Lower lobe of right lung (tissue), 2 donors: ENCODE measurements around the gene KCNA5. TPM values are rescaled to one million over a fixed set of nuclear protein-coding genes. Genes with fewer than 3 reads are reported as not detected.

Source experiments
- ATAC-seq, 2 donors: fragments of 200-7000 bp; cut with Tn5 transposase; one replicate each; pipeline ENCODE4 v1.9.1; 2020 to 2022; ENCODE audit warnings: mild to moderate bottlenecking in 2 of 2, moderate library complexity in 2 of 2
- DNase-seq: peaks from one replicate; pipeline ENCODE4 v3.0.0-alpha.2; 2020
- H3K27ac ChIP-seq: fragments of 200-600 bp; one replicate; pipeline ENCODE4 v1.8.0; 2022
- H3K27me3 ChIP-seq: fragments of 200-600 bp; one replicate; pipeline ENCODE4 v1.8.0; 2022; ENCODE audit warnings: low read depth
- H3K36me3 ChIP-seq: fragments of 200-600 bp; one replicate; pipeline ENCODE4 v1.8.0; 2022; ENCODE audit warnings: mild to moderate bottlenecking
- H3K4me1 ChIP-seq: fragments of 200-600 bp; one replicate; pipeline ENCODE4 v1.8.0; 2022
- H3K4me3 ChIP-seq: fragments of 200-600 bp; one replicate; pipeline ENCODE4 v1.8.0; 2022; ENCODE audit warnings: mild to moderate bottlenecking
- H3K9me3 ChIP-seq: fragments of 200-600 bp; one replicate; pipeline ENCODE4 v1.8.0; 2022
- intact Hi-C: fragments of 100-400 bp; cut with DNase I; formaldehyde crosslinking; loops from one replicate; pipeline ENCODE4 v1.11.0; 2022
- total RNA-seq: library from RNA; stranded (reverse); fragmentation: NEBNext Ultra II Directional; extraction: Animal tissue kit (Norgen Biotek cat#: 25700); gene quantifications from one replicate; pipeline ENCODE4 v1.2.1, GENCODE V29; 2021
- TF ChIP-seq, protein P1 (sequence below): fragments of 200-600 bp; IDR thresholded peaks from one replicate; pipeline ENCODE4 v1.8.0; 2022; ENCODE audit warnings: antibody characterized with exemption, mild to moderate bottlenecking
- donor health status: DM: no; HTN: yes; CAD: no; lungs with severe emphysema.

Gene KCNA5
- total RNA-seq, 1 donor from 2014 or later: 1.5 TPM

DNA sequence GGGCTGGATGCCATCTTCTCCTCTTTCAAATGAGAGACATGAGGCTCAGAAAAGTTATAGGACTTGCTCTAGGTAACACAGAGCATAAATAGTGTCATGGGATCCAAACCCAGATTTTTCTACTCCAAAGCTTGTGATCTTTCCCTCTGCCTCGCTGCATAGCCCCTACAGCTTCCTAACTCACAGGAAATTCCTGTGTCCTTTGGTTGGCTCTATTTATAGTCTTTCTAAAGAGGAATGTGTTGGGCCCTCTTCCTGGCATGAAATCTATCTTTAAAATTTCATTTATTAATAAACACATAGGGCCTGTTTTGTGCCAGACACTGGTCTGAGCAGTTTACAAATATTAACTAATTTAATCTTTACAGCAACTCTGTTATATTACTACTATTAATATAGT is 9.8 kb upstream of the KCNA5 start:
- TF ChIP-seq, protein P1, sequence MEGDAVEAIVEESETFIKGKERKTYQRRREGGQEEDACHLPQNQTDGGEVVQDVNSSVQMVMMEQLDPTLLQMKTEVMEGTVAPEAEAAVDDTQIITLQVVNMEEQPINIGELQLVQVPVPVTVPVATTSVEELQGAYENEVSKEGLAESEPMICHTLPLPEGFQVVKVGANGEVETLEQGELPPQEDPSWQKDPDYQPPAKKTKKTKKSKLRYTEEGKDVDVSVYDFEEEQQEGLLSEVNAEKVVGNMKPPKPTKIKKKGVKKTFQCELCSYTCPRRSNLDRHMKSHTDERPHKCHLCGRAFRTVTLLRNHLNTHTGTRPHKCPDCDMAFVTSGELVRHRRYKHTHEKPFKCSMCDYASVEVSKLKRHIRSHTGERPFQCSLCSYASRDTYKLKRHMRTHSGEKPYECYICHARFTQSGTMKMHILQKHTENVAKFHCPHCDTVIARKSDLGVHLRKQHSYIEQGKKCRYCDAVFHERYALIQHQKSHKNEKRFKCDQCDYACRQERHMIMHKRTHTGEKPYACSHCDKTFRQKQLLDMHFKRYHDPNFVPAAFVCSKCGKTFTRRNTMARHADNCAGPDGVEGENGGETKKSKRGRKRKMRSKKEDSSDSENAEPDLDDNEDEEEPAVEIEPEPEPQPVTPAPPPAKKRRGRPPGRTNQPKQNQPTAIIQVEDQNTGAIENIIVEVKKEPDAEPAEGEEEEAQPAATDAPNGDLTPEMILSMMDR: no peak
- no peaks in the 10 kb centered on the region for H3K27me3 ChIP-seq
- no peak for ATAC-seq
- H3K9me3 ChIP-seq: no peaks in the 10 kb centered on the region
- H3K4me3 ChIP-seq: no peak overlapping the region
- intact Hi-C loops: no loop called here
- no peaks in the 10 kb centered on the region for H3K4me1 ChIP-seq
- DNase-seq: no peak
- no peaks in the 10 kb centered on the region for H3K36me3 ChIP-seq
- H3K27ac ChIP-seq: no peak overlapping the region

DNA sequence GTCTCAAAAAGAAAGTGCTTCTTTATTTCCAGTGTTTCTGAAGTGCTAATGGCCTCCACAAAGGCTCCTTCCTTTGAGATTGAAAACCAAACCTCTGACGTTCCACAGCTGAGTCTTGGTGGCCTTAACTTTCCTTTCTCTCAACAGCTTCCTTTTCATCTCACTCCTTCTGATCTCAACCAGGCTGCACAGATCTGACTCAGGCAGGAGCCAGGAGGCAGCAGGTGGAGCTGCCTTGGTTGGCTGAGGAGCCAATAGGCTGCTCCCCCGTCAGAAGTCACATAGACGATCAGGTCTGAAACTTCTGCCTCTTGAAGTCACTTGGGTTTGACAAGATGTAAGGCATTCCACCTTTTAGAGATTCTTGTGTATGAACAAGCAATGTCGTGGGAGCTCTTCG is 9.1 kb upstream of the KCNA5 start:
- Histone ChIP-seq H3K4me1 (no peaks in the 10 kb centered on the region), H3K4me3 (no peak overlapping the region), H3K27me3 (no peaks in the 10 kb centered on the region), H3K27ac (no peak overlapping the region), H3K9me3 (no peaks in the 10 kb centered on the region), H3K36me3 (no peaks in the 10 kb centered on the region)
- TF ChIP-seq, protein P1: no peak
- intact Hi-C loops: no loop called here
- ATAC-seq (peak in 1 of 2 donors; percentile 67), DNase-seq (no peak)

DNA sequence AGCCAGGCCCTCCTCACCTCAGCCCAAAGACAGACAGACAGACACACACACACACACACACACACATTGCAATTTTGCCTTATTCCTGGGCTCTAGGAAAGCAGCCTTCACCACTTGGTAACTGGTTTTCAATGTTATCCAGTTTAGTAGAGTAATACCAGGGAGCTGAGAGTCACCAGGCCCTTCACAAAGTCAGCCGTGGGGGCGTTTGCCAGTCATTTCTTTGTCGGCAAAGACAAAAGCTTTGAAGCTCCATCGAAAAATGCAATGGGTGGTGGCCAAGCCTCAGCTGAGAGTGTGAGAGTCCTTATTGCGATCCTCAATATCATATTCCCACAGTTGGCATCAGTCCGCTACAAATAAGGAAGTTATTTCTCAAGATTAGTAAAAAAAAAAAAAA is 8.1 kb upstream of the KCNA5 start:
- H3K36me3 ChIP-seq: no peaks in the 10 kb centered on the region
- ATAC-seq: no peak
- no peak overlapping the region for H3K4me3 ChIP-seq

DNA sequence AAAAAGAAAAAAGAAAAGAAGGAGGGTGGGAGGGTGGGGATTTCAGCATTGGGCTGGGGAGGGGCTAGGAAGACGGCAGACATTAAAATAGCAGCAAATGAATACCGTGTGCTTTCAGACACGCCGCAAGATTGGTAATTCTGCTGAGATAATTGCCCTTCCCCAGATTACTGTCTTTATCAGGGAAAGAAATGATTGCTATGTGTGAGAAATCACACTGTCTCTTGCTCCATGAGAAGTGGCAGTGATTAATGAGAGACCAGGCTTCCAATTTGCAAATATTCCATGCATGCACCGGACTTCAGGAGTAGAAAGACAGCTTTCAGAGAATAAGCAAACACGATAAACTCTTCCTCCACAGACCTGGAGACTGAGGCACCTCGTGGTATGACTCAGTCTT is 7.6 kb upstream of the KCNA5 start:
- Histone ChIP-seq H3K27ac (no peak overlapping the region), H3K4me3 (no peak overlapping the region), H3K4me1 (no peaks in the 10 kb centered on the region), H3K27me3 (peaks cover 2% of the 10 kb centered on the region), H3K36me3 (no peaks in the 10 kb centered on the region), H3K9me3 (no peaks in the 10 kb centered on the region)
- intact Hi-C loops: no loop called here
- DNase-seq (no peak), ATAC-seq (no peak)
- TF ChIP-seq, protein P1: no peak

More for the DNA sequence above, 8.1 kb upstream of the KCNA5 start:
- H3K27me3 ChIP-seq: no peaks in the 10 kb centered on the region
- no peaks in the 10 kb centered on the region for H3K4me1 ChIP-seq
- intact Hi-C loops: no loop called here
- TF ChIP-seq, protein P1: no peak
- H3K9me3 ChIP-seq: no peaks in the 10 kb centered on the region
- DNase-seq: no peak
- H3K27ac ChIP-seq: no peak overlapping the region

DNA sequence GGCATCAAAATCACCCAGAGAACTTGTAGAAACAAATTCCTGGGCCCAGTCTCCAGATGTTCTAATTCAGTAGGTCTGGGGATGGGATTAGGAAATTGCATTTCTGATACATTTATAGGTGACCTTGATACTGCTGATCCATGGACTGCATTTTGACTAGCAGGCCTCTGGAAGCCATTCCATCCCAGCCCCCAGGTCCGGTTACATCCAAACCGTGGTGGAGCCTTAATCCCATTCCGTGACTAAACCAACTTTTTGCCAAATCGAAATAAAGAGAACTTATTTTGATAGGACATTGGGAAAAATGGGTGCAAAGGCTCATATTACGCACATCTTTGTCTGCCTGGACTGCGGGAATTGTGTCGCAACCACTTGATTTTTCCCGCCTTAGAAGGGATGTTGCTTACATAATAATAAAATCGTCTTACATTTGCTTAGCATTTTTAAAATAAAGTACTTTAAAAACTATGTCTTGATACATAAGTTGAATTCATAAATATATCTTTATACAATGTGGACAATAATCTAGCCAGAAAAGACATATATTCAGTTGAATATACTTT is 5.8 kb upstream of the KCNA5 start:
- H3K36me3 ChIP-seq: no peaks in the 10 kb centered on the region
- TF ChIP-seq, protein P1: no peak
- H3K4me3 ChIP-seq: no peak overlapping the region
- ATAC-seq: no peak
- no peaks in the 10 kb centered on the region for H3K4me1 ChIP-seq
- H3K9me3 ChIP-seq: no peaks in the 10 kb centered on the region
- DNase-seq: no peak
- no peak overlapping the region for H3K27ac ChIP-seq
- intact Hi-C loops: no loop called here
- H3K27me3 ChIP-seq: peaks cover 16% of the 10 kb centered on the region
